ENCODE measurements around the gene STK39. TPM values are rescaled to one million over a fixed set of nuclear protein-coding genes. Genes with fewer than 3 reads are reported as not detected.

The STK39 gene
- total RNA-seq, 1 donor from 2014 or later: 18.5 TPM

DNA sequence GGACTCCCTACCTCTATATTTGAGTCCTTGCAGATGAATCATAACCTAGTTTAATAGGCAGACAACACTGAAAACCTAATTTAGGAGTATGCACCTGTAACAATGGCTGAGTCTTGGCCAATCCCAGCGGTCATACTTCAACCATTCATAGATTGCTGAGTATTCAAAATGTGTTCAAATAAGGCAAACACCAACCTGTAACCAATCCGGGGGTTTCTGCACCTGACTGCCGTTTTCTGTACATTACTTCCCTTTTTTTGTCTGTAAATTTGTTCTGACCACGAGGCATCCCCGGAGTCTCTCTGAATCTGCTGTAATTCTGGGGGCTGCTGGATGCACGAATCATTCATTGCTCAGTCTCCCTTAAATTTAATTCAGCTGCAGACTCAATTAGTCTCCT, 338.6 kb downstream of the STK39 start:
- peaks cover 4% of the 10 kb centered on the region for H3K27me3 Mint-ChIP-seq
- no peak overlapping the region for H3K27ac Mint-ChIP-seq
- H3K36me3 Mint-ChIP-seq (ENCODE audit: low read depth): no peaks in the 10 kb centered on the region
- TF ChIP-seq, protein P1, sequence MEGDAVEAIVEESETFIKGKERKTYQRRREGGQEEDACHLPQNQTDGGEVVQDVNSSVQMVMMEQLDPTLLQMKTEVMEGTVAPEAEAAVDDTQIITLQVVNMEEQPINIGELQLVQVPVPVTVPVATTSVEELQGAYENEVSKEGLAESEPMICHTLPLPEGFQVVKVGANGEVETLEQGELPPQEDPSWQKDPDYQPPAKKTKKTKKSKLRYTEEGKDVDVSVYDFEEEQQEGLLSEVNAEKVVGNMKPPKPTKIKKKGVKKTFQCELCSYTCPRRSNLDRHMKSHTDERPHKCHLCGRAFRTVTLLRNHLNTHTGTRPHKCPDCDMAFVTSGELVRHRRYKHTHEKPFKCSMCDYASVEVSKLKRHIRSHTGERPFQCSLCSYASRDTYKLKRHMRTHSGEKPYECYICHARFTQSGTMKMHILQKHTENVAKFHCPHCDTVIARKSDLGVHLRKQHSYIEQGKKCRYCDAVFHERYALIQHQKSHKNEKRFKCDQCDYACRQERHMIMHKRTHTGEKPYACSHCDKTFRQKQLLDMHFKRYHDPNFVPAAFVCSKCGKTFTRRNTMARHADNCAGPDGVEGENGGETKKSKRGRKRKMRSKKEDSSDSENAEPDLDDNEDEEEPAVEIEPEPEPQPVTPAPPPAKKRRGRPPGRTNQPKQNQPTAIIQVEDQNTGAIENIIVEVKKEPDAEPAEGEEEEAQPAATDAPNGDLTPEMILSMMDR (IDR thresholded peaks at IDR 0.05): no peak
- intact Hi-C loops (cut with micrococcal nuclease): no loop called here
- DNase-seq: no peak
- no peak for ATAC-seq (ENCODE audit: low read depth)
- H3K4me3 Mint-ChIP-seq: no peak overlapping the region
- H3K4me1 Mint-ChIP-seq: peaks cover 6% of the 10 kb centered on the region
- ChIA-PET POLR2A (no interaction called here), CTCF (no interaction called here)
- H3K9me3 Mint-ChIP-seq: no peaks in the 10 kb centered on the region

DNA sequence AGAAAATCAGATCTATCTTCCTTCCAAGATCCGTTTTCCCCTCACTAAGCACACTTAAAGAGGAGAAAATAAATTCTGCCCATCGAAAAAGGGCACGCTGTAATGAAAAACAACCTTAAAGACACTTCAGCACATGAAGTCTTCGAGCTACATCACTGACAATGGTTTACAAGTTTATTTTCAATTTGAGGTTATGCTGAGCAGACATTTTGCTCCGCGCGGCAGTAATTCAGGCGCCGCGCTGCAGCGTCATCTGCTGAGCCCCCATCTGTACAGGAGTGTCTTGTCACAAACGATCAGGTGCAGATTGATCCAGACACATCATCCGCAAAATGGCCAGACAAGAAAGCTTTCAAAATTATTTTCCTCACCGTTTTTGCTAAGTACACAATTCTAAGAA, 341.7 kb downstream of the STK39 start:
- intact Hi-C loops (cut with micrococcal nuclease): no loop called here
- Mint-ChIP-seq H3K9me3 (no peaks in the 10 kb centered on the region), H3K4me1 (peaks cover 6% of the 10 kb centered on the region), H3K27me3 (peaks cover 5% of the 10 kb centered on the region), H3K27ac (no peak overlapping the region), H3K36me3 (ENCODE audit: low read depth) (no peaks in the 10 kb centered on the region), H3K4me3 (no peak overlapping the region)
- ChIA-PET CTCF (no interaction called here), POLR2A (no interaction called here)
- TF ChIP-seq, protein P1 (IDR thresholded peaks at IDR 0.05): no peak
- ATAC-seq (ENCODE audit: low read depth): no peak
- DNase-seq: no peak

Other genes starting within 250 kb of the STK39 start
- 5.3 and 6.1 TPM in 2 replicates for gene CERS6, start 208.7 kb upstream of the STK39 start, total RNA-seq

All from activated B cell treated with CpG ODN at 0.5 μM for 24 hours (primary cell).